Activated CD4-positive, alpha-beta T cell treated with anti-CD3 and anti-CD28 coated beads, Interleukin-2, amount 50 U/mL, for 1 hour (primary cell): Measurements from ENCODE around the gene CFHR2.
"Not testable (repeated sequence)": the region's sequence is repeated elsewhere in the genome, so short reads cannot be mapped to it uniquely, and the experiment has no call there.

Experiments
- DNase-seq: peaks from one replicate; pipeline ENCODE4 v3.0.0-alpha.2; 2020

CFHR2 gene

DNA sequence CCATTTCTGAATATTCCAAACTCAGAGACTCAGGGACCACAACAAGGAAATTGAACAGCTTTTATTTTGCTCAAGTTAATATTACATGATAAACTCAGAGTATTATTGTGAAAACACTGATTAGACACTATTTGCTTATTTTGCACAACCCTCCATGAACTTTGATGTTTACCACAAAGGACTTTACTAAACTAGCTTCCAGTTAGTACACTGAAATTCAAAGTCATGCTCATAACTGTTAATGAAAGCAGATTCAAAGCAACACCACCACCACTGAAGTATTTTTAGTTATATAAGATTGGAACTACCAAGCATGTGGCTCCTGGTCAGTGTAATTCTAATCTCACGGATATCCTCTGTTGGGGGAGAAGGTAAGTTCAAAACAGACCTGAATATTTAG lies at the start of gene CFHR2:
Gene CFHR2 (plus strand): TSS at position 171 of the 400 bp plus-strand sequence. CDS start 143 bp downstream, at position 314.
- DNase-seq = not testable (repeated sequence)

DNA sequence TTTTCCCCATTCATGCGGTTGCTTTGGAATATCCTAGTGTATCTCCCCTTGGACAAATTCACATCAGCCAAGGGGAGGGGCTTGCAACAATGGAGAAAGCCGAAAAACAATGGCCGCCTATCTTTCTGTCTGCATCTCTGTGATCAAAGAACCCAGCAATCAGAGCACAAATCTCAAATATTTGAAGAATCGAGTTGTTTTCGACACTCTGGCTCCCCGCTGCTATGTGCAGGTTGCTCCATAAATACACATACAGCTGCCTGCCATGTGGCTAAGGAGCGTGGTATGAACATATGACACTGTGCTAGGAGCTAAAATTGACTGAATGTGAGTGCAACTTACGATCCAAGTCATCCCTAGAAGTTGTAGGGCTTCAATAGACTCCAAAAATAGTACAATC lies 47.2 kb upstream of the CFHR2 start:
- DNase-seq = no peak

DNA sequence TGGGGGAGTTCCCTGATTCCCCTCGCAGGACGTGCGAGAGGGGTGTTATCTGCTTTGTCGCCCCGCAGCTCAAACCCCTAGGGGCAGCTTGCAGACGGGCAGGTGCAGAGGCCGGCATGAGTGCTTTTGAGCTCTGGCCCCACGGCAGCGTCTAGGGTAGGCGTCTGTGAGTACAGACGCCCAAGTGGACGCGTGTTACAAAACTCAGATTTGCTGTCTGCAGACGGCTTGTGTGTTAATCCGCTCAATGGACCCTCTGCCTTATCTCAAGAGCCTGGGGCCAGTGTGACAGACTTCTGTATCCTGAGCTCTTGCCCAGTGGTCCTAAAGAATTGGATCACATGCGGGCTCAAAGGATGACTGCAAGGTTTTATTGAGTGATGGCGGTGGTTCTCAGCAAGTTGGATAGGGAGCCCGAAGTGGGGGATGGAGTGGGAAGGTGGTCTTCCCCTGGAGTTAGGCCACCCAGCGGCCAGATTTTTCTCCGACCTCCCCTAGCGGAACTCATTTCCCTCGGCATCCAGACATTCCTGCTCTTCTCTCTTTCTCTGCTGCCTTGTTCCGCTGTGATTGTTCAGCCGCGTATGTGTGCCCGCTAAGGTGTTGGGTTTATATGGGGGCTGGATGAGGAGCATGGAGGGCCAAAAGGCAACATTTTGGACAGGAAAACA lies 46.2 kb upstream of the CFHR2 start:
- DNase-seq = no peak

DNA sequence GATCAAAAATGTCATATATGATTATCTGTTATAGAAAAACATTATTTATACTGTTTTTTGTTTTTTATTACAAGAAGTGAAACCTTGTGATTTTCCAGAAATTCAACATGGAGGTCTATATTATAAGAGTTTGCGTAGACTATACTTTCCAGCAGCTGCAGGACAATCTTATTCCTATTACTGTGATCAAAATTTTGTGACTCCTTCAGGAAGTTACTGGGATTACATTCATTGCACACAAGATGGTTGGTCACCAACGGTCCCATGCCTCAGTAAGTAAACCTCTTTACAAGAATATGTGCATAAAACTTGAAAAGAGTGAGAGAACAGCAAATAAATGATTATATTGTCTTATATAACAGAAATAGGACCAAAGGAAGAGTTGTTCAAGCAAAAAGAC lies 41.2 kb upstream of the CFHR2 start:
- no peak for DNase-seq

DNA sequence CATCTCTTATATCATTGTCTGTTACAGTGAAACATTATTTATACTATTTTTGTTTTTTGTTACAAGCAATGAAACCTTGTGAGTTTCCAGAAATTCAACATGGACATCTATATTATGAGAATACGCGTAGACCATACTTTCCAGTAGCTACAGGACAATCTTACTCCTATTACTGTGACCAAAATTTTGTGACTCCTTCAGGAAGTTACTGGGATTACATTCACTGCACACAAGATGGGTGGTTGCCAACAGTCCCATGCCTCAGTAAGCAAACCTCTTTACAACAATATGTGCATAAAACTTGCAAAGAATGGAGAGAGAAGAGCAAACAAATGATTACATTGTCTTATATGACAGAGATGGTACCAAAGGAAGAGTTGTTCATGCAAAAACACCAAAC lies 33.3 kb upstream of the CFHR2 start:
- DNase-seq = no peak

DNA sequence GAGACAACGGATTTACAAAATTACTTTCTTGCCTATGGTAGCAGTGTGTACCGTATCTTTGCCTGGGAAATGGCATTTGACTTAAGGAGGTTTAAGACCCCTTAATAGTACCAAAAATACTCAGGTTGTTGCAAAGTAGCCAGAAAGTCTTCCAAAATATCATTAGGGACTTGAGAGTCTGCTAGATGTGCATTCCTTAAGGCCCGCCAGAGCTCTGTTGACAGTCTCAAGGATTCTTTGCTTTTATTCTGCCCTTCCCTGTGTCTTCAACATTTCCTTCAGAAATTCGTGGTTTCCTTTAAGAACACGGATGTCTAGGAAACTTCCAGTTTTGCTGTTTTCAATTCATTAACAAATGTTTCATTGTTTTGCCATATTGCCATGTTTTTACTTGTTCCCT lies 31.3 kb upstream of the CFHR2 start:
- not testable (repeated sequence) for DNase-seq

DNA sequence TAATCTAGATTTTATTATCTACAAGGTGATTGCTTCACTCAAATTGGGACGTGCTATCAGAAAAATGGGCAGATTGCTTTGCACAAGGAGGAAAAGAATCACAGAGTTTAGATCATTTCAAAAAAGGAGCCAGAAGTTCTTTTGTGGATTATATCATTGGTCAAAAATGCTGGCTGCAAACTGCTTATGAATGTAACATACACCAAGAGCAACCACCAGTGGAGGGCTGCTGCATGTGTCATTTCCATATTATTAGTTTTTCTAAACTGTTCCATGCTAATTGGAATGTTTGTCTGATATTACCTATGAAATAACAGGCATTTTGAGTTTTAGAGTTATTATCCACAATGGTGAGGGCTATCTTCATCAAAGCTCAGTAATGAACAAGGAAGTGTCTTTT lies 16.7 kb upstream of the CFHR2 start:
- not testable (repeated sequence) for DNase-seq

DNA sequence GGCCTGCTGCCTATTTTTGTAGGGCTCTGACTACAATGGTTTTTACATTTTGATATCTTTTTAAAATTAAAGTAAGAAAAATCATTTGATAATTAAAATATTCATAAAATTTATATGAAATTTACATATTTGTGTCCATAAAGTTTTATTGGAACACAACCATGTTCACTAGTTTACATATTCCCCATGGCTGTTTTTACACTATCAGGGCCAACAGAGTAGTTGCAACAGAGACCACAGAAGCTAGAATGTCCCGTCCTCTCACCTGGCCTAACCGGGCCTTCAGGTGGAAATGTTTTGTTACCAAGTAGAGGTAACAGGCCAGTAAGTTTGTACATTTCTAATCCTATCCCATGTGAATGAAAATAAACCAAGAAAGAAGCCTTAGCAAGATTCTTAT lies 10.7 kb upstream of the CFHR2 start:
- DNase-seq = not testable (repeated sequence)

DNA sequence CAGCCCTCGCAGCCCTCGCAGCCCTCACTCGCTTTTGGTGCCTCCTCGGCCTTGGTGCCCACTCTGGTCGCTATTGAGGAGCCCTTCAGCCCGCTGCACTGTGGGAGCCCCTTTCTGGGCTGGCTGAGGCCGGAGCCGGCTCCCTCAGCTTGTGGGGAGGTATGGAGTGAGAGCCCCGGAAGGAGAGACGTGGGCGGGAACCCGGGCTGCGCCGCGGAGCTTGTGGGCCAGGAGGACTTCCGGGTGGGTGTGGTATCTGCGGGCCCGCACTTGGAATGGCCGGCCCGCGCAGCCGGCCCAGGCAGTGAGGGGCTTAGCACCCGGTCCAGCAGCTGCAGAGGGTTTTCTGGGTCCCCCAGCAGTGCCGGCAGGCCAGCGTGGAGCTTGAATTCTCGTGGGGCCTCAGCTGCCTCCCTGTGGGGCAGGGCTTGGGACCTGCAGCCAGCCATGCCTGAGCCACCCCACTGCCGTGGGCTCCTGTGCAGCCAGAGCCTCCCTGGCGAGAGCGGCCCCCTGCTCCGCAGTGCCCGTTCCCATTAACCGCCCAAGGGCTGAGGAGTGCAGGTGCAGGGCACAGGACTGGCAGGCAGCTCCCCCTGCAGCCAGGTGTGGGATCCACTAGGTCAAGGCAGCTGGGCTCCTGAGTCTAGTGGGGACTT lies 9.9 kb upstream of the CFHR2 start:
- no peak for DNase-seq

DNA sequence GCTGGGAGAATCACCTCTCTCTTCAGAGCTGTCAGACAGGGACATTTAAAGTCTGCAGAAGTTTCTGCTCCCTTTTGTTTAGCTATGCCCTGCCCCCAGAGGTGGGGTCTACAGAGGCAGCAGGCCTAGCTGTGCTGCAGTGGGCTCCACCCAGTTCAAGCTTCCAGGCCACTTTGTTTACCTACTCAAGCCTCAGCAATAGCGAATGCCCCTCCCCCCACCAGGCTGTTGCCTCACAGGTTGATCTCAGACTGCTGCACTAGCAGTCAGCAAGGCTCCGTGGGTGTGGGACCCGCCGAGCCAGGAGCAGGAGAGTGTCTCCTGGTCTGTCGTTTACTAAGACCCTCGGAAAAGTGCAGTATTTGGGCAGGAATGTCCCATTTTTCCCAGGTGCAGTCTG lies 2.1 kb upstream of the CFHR2 start:
- not testable (repeated sequence) for DNase-seq

DNA sequence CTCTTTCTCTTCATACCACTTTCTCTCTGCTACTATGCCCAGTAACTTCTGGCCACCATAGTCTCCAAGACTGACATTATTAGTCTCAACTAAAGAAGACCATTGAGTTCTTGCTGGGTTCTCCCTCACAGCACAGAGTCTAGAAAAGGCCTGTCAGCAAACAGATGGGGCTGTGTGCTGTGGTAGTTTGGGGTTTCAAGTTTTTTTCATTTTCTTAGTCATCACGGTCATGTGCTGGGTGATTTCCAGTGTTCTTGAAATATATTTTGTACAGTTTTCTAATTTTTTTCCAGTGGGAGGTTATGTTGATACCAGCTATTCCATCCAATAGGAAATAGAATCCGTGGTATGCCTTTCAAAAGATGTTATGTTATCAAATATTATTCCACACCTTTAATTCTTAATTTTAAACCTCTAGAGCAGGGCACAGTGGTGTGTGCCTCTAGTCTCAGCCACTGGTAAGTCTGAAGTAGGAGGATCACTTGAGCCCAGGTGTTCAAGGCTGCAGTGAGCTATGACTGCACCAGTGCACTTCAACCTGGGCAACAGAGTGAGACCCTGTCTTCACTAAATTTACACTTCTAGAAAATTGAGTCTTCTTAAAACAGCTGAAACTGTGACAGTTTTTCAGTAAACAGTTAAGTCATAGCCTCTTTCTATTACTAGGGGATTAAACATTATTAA lies 8.3 kb downstream of the CFHR2 start:
- DNase-seq = no peak

DNA sequence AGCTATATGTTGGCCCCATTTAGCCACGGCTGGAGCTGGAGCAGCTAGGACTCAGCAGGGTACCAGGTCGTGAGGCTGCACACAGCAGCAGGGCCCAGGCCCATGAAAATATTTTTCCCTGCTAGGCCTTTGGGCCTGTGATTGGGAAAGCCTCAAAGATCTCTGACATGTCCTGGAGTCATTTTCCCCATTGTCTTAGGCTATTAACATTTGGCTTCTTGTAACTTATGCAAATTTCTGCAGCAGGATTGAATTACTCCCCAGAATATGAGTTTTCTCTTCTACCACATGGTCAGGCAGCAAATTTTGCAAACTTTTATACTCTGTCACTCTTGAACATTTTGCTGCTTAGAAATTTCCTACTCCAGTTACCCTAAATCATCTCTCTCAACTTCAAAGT lies 11.2 kb downstream of the CFHR2 start:
- no peak for DNase-seq

DNA sequence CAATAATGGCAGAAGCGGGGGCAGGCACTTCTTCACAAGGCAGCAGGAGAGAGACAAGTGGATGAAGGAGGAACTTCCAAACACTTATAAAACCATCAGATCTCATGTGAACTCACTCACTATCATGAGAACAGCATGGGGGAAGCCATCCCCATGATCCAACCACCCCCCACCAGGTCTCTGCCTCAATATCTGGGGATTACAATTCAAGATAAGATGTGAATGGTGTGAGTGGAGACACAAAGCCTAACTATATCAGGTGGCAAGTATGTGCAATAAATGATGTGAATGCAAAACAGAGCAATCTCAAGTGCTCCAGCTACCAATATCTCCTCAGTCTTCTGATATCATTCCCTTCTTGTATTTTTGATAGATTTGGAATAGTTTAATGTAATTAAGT lies 12.4 kb downstream of the CFHR2 start:
- no peak for DNase-seq

DNA sequence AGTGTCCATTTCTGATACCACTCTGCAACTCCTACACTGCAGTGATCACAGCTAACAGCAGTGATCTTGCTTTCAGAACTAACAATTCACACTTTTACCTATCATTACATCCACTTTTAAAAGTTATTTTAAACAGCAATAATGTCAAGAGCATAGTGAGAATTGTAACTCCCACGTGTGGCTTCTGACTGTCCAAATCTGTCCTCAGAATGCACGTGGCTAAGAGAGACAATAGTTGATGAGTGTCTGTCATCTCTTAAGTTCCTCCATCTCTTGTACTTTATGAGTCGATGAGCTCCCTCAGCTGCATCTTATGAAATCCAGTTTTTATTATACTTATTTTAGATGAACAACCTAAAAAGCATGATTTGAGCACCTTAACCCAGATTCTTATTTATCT lies 17.3 kb downstream of the CFHR2 start:
- no peak for DNase-seq

DNA sequence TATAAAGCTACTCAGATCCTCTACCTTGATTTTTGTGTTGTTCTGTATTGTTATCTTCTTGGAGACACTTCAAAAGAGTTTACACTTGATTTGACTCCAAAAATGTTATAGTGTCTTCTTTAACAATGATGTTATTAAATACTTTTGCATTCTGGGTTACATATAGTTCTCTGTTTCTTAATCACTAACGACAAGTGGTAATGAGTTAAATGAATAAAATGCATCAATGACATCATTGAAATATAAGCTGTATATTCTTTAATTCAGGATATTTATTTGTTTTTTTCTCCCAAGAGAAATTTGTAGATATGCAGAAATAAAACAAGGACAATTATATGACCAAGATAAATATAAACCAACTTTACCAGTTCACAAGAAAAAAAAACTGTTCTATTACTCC lies 26.6 kb downstream of the CFHR2 start:
- no peak for DNase-seq

DNA sequence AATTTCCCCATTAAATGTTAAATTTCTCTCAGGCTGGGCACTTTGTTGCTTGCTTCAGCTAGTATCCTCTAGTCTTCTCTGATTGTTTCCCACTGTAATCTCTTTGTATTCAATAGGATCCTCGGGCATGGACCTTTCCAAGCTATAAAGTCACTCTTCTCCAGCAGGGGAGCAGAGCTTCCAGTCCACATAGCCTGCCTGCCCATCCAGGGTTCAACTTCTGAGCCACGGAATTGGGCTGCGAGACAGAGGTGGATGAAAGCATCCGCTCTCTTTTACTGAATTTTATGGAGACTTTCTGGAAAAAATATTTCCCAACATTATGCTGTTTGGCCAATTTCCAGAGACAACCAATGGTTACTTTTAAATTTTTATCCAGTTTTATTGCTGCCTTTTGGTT lies 32.7 kb downstream of the CFHR2 start:
- no peak for DNase-seq

DNA sequence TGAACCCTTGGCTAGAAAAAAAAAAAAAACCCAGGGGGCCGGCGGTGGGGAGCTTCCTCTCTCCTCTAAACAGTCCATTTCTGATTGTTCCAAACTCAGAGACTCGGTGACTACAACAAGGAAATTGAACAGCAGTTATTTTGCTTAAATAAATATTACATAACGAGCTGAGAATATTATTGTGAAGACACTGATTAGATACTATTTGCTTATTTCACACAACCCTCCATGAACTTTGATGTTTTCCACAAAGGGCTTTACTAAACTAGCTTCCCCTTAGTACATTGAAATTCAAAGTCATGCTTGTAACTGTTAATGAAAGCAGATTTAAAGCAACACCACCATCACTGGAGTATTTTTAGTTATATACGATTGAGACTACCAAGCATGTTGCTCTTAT lies 33.7 kb downstream of the CFHR2 start, which contains the start of gene CFHR5:
Gene CFHR5 (plus strand): TSS at position 279 of the 400 bp plus-strand sequence. CDS start 109 bp downstream, at position 388.
- no peak for DNase-seq

DNA sequence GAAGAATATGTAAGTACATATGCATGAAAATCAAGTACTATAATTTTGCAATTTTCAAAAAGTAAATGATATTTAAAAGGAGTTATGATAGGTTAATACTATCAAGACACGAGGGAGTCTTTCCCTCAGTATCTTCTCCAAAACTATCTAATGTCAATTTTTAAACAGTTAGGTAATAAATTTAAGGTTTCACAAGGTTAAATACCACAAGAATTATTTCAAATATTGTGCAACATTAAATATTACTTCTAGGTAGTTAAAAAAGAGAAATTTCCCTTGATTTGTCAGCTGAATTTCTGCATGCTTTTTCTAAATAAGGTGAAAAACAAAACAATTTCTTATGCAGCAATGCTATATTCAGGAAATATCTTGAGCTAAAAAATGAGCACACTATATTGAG lies 37.3 kb downstream of the CFHR2 start:
- no peak for DNase-seq

DNA sequence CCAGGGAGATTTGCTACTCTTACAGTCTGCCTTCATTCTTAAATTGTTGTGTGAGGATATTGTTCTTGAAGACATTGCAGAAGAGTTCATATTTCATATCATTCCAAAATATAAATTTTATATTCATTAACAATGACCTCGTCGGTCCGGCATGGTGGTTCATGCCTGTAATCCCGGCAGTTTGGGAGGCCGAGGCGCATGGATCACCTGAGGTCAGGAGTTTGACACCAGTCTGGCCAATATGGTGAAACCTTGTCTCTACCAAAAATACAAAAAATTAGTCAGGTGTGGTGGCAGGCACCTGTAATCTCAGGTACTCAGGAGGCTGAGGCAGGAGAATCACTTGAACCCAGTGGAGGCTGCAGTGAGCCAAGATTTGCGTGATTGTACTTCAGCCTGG lies 38.7 kb downstream of the CFHR2 start:
- not testable (repeated sequence) for DNase-seq

DNA sequence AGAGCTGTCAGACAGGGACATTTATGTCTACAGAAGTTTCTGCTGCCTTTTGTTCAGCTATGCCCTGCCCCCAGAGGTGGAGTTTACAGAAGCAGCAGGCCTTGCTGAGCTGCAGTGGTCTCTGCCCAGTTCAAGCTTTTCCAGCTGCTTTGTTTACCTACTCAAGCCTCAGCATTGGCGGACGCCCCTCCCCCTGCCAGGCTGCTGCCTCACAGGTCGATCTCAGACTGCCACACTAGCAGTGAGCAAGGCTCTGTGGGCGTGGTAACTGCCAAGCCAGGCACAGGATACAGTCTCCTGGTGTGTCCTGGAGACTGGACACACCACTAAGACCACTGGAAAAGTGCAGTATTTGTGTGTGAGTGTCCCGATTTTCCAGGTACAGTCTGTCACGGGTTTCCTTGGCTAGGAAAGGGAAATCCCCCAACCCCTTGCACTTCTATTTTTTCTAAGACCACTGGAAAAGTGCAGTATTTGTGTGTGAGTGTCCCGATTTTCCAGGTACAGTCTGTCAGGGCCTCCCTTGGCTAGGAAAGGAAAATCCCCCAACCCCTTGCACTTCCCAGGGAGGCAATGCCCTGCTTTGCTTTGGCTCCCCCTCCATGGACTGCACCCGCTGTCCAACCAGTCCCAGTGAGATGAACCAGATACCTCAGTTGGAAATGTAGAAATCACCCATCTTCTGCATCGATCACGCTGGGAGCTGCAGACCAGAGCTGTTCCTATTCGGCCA lies 48.5 kb downstream of the CFHR2 start:
- DNase-seq = not testable (repeated sequence)

DNA sequence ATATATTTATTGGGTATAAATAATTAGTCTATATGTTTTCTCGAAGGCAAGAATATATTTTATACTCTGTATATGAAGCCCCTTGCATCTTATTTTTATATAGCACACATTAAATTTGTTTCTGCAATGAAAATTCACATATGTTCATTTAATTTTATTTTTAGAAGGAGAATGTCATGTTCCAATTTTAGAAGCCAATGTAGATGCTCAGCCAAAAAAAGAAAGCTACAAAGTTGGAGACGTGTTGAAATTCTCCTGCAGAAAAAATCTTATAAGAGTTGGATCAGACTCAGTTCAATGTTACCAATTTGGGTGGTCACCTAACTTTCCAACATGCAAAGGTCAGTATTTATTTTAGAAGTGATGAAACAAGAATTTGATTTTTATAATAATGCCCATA lies 50.4 kb downstream of the CFHR2 start:
- no peak for DNase-seq

DNA sequence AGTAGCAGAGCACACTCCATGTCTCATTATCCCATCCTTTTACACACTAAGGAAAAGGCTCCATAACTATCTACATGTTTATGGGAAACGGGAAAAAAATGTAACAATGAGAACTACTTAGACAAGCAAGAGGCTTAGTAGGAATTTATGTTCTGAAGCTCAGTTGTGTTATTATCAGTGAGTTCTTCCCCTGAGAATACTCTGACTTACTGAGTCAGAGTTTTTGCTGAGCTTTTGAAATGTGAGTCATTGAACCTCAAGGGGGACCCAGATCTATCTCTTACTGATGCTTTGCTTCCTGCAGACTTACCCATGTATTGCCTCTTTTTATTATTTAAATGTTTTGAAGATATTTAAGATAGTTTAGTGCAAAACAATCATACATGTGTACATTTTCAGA lies 53.9 kb downstream of the CFHR2 start:
- no peak for DNase-seq

DNA sequence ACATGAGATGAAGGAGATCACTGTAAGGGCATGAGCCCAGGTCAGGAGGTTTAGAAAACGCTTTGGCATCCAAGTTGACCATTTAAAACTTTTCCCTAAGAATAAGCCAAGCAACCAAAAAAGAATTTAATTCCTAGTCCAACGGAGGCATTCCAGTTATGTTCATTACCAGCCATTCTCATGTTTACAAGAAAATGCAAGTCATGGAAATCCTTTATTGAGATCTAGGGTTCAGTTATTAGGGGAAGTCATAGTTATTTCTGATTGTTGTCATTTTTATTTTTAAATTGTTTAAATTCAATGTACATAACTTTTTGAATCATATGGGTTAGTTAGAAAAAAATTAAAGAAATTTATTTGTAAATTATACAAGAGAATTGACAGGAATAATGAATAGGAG lies 58.3 kb downstream of the CFHR2 start:
- DNase-seq = no peak
